HK-2 (cell line): ENCODE measurements around the gene KRTAP10-8.
"Not testable (repeated sequence)": the region's sequence is repeated elsewhere in the genome, so short reads cannot be mapped to it uniquely, and the experiment has no call there.

ENCODE experiments used
- DNase-seq: peaks from one replicate; pipeline ENCODE4 v3.0.0-alpha.2; 2018; ENCODE audit not compliant: unreplicated experiment

KRTAP10-8 gene

DNA sequence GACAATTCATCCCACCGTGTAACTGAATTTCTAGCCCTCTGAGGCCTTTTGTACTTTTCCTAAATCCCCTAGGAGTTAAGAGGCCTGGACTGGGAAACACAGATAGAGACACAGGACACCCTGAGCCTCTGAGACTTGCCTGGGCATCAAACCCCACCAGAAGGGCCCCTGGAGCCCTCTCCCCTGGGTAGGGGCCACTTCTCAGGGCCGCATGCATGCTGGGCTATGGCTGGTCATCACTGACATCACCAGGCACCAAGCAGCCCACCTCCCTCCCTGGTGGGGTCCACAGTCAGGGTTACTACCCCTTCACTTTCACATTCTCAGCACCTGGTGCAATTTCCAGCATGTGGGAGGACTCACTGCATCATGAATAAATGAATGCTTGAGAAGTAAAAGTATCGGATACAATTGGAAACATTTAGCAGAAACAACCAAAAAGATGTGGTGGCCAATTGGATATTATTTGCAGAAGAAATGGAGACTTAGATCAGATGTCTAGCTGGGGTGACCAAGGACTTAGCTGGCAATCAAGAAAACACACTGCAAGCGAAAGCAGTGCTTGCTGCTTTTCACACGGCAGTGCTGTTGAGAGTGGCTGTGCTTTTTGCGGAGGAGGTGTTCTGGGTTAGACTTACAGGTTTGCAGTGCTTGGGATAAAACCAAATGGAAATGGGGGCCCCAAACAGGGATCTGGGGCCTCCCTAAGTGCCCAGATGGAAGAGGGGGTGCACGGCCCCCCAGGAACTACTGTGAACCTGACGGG lies 12.4 kb upstream of the KRTAP10-8 start:
- no peak for DNase-seq

DNA sequence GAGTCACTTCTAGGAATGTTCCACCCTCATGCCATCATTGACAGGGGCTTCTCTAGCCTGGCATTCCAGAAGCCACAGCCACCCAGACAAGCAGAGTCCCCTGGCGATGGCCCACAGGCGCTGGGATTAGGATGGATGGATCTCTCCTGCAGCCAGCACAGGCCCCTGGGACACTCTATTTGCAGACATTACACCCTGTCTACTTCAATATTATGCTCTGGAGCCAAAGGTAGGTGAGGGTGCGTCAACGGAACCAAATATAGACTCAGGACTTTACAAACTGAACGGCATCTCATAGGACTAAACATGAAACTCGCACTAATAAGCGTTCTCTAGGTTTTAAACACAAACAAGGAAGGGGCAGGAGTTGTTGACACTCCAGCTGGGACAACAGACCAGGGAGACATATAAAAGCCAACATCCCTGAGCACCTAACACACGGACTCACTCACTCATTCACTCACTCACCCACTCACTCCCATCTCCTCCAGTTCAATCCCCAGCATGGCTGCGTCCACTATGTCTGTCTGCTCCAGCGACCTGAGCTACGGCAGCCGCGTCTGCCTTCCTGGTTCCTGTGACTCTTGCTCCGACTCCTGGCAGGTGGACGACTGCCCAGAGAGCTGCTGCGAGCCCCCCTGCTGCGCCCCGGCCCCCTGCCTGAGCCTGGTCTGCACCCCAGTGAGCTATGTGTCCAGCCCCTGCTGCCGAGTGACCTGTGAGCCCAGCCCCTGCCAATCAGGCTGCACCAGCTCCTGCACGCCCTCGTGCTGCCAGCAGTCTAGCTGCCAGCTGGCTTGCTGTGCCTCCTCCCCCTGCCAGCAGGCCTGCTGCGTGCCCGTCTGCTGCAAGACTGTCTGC lies 11.5 kb upstream of the KRTAP10-8 start, which contains the start of gene KRTAP10-7:
Gene KRTAP10-7 (plus strand): TSS at position 480 of the 861 bp plus-strand sequence. CDS start 25 bp downstream, at position 505.
- not testable (repeated sequence) for DNase-seq

- not testable (repeated sequence) for DNase-seq
Measured at GRCh38 chr21:44601091-44601490, 10.8 kb upstream of the KRTAP10-8 start.

DNA sequence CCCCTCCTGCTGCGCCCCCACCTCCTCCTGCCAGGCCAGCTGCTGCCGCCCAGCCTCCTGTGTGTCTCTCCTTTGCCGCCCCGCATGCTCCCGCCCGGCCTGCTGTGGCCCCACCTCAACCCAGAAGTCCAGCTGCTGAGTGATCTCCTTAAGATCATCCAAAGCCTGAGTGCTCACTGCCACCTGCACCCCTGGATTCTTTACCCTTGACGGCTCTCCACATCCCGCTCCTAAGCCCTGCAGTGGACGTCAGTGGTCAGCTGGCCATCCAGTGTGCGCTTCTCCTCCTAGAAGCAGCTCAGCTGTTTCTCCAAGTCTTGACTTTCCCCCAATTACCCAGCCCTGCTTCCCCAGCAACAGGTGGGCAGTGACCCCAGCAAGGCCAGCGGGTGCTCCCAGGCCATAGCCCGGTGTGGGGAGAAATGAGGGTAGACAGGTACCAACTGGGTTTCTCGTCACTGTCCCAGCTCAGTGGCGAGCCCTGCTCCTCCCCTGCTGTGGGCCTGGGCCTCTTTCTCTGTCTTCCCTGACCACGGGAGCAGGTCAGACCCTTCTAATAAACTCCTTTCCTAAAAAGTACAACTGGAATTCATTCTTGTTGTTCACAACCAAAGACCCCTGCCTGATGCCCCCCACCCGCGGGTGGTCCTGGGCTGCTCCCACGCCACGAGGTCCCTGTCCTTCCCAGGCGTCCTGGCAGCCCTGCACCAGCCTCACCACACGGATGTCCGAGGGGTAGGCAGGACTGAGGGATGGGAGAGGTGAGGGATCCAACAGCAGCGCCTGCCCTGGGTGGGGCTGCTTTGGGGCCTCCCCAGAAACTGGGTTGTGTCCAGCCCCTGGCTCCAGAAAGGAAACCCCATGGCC lies 10.1 kb upstream of the KRTAP10-8 start:
- no peak for DNase-seq

- no peak for DNase-seq
Measured at GRCh38 chr21:44602463-44602850, 9.4 kb upstream of the KRTAP10-8 start.

GRCh38 chr21:44603109-44603875 lies 8.6 kb upstream of the KRTAP10-8 start:
- no peak for DNase-seq

DNA sequence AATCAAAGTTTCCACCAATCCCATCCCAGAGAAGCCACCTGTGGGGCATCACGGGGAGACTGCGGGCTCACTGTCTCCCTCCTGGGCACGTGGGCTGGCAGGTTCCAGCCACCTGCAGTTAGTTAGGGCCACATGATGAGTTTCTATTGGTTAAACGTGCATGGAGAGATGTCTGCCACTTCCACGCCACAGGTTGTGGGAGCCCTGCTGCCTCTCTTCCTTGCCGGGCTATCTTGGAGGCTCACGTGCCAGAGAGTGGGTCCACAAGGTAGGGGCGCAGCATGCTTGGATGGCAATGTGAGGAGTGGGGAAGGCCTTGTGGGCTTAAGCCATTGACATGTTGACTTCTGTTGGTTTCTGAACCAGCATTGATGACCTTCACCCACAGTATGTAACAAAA lies 8.0 kb upstream of the KRTAP10-8 start:
- no peak for DNase-seq

DNA sequence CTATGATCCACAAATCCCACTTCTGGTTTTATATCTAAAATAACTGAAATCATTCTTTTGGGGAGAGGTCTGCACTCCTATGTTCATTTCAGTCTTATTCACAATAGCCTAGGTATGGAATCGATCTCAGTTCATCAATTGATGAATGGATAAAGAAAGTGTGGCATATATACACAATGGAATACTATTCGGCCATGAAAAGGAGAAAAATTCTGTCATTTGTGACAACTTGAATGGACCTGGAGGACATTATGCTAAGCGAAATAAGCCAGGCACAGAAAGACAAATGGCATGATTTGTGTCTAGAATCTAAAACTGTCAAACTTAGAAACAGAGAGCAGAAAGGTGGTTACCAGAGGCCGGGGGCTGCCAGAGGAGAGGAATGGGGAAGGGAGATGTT lies 5.4 kb upstream of the KRTAP10-8 start:
- DNase-seq: no peak

GRCh38 chr21:44609193-44609592 lies 2.7 kb upstream of the KRTAP10-8 start:
- no peak for DNase-seq

- not testable (repeated sequence) for DNase-seq
Measured at GRCh38 chr21:44610157-44610843, 1.6 kb upstream of the KRTAP10-8 start.

- no peak for DNase-seq
Measured at GRCh38 chr21:44611551-44611950, 328 bp upstream of the KRTAP10-8 start.

DNA sequence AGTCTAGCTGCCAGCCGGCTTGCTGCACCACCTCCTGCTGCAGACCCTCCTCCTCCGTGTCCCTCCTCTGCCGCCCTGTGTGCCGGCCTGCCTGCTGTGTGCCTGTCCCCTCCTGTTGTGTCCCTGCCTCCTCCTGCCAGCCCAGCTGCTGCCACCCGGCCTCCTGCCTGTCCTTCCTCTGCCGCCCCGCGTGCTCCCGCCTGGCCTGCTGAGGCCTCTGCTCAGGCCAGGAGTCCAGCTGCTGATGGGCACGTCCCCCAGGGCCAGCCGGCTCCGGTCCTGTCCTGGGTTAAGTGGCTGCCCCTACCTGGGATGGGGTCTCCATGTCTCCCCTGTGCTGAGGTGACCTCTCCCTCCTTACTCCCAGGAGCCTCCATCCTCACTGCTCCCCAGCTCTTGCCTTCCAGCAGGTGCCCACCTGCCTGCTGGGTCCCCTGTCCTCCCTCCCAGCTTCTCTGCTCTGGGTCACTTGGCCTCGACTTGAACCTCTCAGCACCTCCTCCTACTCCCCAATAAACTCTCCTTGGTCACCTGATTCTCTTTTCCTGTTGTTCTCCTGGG lies 870 bp downstream of the KRTAP10-8 start:
- no peak for DNase-seq

- DNase-seq: no peak
Measured at GRCh38 chr21:44613386-44614155, 1.7 kb downstream of the KRTAP10-8 start.

DNA sequence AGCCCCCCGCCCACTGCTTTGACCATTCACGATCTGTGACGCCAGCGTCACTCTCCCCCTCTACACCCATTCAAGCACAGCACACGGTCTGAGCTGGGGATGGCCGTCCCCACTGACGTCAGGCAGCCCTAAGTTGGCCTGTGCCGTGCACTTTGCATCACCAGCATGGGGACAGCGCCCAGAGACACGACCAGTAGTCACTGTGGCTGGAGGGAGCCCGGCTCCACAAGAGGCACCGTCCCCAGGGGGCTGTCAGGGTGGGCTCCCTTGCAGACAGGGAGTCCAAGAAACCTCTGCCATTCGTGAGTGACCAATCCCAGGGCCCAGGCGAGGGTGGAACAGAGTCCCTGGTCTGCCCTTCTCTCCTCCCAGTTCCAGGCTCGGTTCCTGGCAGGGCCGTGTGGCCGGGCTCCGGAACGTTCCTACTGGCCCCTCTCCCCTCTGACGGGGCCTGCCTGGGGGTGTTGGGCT lies 2.3 kb downstream of the KRTAP10-8 start:
- DNase-seq: no peak

- no peak for DNase-seq
Measured at GRCh38 chr21:44614961-44615391, 3.1 kb downstream of the KRTAP10-8 start.

DNA sequence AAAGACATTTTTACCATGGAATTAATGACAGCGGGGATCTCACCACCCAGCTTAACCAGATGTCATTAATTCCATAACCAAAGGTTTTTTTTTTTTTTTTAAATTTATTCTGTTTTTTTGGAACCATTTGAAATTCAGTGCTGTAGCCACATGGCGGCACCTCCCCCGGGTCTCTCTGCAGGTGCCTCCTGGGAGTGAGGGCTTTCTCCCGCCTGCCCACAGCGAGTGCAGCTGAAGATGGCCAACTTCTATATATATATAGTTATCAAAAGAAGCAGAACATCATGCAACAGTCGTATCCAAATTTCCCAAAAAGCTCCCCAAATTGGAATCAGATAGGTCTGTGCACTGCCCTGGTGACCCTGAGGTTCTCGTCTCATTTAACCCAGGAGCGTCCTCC lies 3.6 kb downstream of the KRTAP10-8 start:
- no peak for DNase-seq

- DNase-seq: no peak
Measured at GRCh38 chr21:44615911-44616590, 4.2 kb downstream of the KRTAP10-8 start.

GRCh38 chr21:44616591-44616926 lies 4.7 kb downstream of the KRTAP10-8 start:
- no peak for DNase-seq

GRCh38 chr21:44617071-44617501 lies 5.2 kb downstream of the KRTAP10-8 start:
- no peak for DNase-seq
